HG02870 (cell line): ENCODE measurements around the gene KLK12.

ENCODE experiments used
- ATAC-seq: cut with Tn5 transposase; IDR thresholded peaks from one replicate; pipeline ENCODE4 v1.9.1; 2021; ENCODE audit warnings: mild to moderate bottlenecking, moderate library complexity; ENCODE audit not compliant: unreplicated experiment

The KLK12 gene

DNA sequence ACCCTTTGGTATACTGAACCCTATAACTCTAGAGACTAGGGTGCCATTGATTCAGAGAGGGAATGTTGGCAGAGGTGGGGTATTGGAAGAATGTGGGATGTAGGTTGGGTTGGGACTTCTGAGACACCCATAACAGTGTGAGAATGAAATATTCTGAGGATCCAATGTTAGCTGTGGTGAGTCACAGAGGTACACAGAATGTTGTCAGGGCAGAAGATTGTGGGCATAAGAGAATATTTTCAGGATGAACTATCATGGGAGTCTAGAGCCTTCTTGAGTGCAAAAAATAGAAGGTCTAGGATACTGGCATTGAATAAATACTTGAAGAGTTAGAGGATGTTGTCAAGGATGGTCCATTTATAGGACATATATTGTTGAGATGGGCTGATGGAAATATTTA, 21.1 kb upstream of the KLK12 start:
- ATAC-seq = no peak

GRCh38 chr19:51047031-51047335, 12.2 kb upstream of the KLK12 start:
- ATAC-seq = no peak

- no peak for ATAC-seq
Observed at GRCh38 chr19:51044327-51044726, 9.5 kb upstream of the KLK12 start.

DNA sequence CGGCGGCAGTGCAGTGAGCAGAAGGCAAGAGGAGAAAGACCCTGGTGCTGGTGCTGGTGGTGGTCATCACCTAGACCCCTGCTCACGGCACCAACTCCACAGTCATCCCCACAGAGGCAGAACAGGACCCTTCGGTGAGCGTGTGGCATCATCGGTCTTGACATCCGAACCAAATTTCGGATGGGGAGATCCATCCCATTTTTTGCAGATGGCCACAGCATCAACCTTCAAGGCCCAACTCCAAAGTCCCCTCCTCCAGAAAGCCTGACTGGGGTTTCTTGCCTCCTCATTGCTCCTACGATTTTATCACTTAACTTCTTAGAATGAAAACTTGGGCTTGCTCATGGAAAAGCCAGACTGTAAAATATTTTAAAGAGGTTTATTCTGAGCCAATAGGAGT, 8.7 kb upstream of the KLK12 start:
- no peak for ATAC-seq

GRCh38 chr19:51040151-51040550, 5.3 kb upstream of the KLK12 start:
- no peak for ATAC-seq

GRCh38 chr19:51036519-51036918, 1.7 kb upstream of the KLK12 start:
- ATAC-seq = no peak

DNA sequence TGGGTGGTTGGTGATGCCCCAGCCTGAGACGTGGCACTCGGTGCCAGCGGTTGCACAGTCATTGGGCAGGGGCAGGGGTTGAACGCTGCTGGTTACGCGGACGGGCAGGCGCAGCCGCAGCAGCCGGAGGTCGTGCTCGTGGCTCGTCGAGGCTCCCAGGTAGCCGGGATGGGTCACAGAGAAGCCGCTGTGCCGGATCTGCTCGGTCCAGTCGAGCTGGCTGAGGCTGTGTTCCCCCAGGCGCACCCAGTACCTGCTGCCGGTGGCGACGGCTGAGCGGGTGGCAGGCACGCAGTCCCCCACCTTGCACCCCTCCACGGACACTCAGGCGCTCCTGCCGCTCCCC, 2.9 kb downstream of the KLK12 start:
- no peak for ATAC-seq

GRCh38 chr19:51031220-51031879, 3.5 kb downstream of the KLK12 start:
- no peak for ATAC-seq

DNA sequence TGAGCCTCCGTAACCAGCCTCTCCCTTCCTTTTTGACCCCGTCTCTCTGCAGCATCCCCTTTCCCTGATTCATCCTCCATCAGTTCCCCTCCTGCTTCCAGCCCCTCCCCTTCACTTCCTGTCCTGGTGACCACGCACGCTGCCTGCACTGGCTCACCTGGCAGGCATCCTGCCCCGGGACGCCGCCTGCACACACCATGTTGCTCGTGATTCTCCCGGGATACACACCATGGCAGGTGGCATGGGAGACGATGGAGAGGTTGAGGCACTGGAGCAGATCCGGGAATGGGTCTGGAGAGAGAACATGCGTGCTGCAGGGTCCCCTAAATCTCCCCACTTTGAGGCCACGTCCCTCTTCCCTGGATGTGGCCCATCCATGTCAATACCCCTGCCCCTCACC, 4.2 kb downstream of the KLK12 start:
- ATAC-seq = no peak

GRCh38 chr19:51029718-51030117, 5.1 kb downstream of the KLK12 start:
- no peak for ATAC-seq

- ATAC-seq = no peak
Observed at GRCh38 chr19:51027873-51028272, 6.9 kb downstream of the KLK12 start.

DNA sequence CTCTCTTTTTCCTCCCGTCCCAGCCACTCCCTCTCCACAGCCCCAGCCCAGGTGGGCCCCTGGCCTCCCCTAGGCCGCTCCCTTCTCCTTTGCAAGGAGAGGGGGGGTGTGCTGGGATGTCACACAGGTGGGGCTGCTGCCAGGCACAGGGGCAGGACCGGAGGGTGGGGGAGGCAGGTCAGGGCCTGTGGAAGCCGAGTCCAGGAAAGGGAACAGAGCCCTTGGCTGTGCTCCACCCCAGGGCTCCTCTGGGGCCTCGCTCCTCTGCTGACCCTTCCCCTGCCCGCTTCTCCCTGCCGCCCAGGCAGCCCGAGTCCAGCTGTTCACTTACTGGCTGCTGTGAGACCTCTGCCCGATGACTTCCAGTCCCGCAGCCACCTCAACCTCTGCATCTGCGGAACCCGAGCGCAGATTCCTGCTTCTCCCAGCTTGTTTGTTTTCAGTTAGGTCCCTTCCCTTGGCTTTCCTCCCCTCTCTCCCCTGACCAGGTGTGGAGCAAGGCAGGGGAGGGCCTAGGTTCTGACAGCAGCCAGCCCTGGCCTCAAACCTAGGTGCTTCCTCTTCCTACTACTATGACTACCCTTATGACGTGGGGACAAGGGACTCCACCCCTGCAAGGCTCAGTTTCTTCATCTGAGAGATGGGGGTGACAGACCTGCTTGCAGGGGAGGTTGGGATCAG, 7.5 kb downstream of the KLK12 start:
- ATAC-seq = no peak

DNA sequence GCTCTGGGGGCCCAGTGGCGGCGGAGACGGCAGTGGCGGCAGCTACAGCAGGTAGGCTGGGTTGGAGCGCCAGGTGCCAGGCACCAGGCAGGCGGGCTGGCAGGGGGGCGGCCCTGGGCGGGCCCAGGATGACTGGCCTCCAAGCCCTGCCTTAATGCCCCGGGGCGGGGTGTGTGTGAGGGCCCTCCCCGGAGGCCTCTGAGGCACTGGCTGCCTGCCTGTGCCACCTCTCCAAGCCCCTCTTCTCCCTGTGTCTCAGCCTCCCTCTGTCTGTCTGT, 8.3 kb downstream of the KLK12 start, which contains the start of gene KLK11:
KLK11 (minus strand) TSS at position 63 of the 278 bp plus-strand sequence. CDS start 985 bp downstream, outside the sequence.
- no peak for ATAC-seq

DNA sequence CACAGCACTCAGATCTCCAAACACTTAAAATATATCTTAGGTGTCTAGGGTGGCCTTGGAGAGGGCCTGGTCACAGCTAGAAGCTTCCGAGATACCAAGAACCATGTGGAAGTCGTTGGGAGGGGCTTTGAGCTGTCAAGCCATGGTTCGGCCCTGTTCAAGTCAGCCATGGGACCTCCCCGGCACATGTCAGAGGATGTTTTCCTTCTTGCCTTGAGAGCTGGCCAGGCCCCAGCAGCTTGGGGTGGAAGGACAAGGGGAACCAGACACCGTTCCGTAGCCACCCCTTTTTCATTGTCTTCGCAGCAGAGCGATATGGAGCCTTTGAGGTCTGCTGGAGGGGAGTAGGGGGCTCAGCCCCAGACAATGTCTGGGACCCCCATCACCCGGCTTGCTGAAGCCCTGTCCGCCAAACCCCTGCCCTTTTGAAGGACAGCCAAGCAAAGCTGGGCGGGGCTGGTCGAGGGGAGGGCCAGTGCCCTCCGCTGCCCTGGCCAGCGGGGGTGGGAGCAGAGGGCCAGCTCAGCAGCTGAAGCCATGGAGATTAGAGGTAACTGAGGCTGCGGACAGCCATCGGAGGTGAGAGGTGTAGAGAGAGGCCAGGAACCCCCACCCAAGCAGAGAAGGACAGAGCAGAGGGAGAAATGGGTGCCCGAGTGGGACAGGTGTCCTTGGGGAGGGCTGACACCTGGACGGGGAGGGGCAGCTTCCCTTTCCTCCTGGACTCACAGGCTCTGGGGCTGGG, 8.8 kb downstream of the KLK12 start:
- no peak for ATAC-seq

DNA sequence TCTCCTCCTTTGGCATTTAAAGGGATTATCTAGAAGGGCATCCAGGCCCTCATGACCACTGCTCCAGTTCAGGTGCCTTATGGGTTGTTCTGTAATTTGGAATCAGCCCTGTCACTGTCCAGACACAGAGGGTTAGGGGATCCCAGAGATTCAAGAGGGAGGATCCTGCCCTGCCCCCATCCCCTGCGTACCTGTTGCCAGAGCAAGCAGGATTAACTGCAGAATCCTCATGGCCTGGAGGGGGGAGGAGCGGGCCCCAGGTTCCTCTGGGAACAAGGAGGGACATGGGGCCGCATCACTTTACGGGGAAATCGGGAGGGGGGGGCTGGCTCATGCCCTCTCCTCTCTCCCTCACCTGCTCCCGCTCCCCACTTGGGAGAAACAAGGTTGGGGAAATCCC, 9.4 kb downstream of the KLK12 start:
- no peak for ATAC-seq

DNA sequence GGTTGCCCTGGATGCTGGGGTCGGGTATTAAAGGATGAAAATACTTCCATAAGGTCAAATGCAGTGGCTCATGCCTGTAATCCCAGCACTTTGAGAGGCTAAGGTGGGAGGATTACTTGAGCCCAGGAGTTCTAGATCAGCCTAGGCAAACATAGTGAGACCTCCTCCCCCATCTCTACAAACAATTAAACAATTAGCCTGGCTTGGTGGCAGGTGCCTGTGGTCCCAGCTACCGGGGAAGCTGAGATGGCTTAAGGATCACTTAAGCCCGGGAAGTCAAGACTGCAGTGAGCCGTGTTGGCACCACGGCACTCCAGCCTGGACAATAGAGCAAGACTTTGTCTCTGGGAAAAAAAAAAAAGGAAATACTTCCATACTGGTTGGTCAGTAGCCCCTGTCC, 9.9 kb downstream of the KLK12 start:
- no peak for ATAC-seq

- no peak for ATAC-seq
Observed at GRCh38 chr19:51023946-51024345, 10.9 kb downstream of the KLK12 start.

DNA sequence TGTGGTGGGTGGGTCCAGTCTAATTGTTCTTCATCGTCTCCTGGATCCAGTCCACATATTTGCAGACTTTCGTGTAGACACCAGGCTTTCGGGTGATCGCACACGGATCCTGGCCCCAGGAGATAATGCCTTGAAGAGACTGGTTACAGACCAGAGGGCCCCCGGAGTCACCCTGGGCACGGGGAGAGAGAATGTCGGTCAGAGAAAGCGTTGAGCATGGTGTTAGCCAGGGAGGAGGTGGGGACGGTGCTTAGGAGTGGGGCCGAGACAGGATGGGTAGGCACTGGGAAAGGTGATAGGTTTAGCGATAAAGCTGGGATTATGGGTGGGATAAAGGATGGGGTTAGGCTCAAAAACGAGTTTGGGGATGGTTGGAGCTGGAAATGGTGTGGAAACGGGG, 12.3 kb downstream of the KLK12 start:
- no peak for ATAC-seq

- ATAC-seq = no peak
Observed at GRCh38 chr19:51020988-51021651, 13.7 kb downstream of the KLK12 start.

DNA sequence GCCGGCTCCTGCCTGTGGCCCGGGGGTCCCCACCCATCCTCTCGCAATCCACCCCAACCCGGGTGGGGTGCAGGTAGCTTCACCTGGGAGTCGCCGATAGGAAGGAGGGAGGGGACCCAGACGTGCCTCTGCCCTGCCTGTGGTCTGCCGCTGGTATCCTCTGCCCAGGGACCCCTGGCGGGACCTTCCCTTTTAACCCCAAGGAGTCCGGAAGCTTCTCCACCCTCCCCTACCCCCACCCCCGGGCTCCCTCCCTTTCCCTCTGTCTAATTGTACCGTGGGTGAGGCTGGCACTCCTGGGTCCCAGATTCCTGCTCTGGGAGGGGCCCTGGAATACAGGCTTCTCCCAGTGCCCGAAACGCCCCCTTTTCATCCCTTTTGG, 15.3 kb downstream of the KLK12 start, which contains the start of gene KLK10:
KLK10 (minus strand) TSS at position 166 of the 382 bp plus-strand sequence. CDS start 579 bp downstream, outside the sequence.
- ATAC-seq = no peak

DNA sequence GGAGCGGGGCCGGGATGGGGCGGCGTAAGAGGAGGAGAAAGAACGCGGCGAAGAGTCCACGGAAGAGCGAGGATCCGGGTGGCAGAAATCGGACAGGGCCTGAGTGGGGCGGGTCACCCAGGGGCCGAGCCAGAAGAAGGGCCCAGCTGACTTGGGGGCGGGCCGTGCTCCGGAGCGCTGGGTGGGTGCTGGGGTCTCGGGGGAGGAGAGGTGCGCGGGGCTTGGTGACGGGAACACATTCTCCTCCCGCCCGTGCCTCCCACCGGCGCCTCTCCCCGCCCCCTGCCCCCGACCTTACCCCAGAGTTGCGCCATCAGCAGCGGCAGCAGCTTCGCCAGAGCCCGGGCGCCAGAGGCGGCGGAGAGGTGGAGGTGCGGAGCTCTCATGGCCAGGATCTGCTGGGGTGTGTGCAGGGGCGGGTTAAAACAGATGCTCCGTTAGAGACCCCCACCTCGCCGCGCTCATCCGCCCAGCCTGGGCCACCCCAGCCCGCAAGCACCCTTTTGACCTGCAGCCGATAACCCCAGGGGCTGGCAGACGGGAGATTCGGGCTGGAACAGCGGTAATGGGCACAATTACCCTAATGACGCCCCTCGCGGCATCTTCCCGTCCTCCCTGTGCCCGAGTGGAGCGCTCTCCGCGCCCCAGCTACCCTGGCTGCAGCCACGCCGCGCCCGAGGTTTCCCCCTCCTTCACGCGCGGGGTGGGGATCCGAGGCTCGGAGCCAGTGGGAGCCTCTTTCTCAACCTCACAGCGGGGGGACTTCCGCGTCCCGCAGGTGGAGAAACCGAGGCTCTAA, 15.9 kb downstream of the KLK12 start:
- ATAC-seq = no peak
